Stimulated activated CD4-positive, alpha-beta T cell treated with anti-CD3 and anti-CD28 coated beads, Interleukin-2, amount 100 ng/mL, for 24 hours (primary cell): ENCODE measurements around the gene SNRPB.

Experiments
- DNase-seq, 2 donors: peaks; one replicate each; pipeline ENCODE4 v3.0.0-alpha.2; 2020

Gene SNRPB

DNA sequence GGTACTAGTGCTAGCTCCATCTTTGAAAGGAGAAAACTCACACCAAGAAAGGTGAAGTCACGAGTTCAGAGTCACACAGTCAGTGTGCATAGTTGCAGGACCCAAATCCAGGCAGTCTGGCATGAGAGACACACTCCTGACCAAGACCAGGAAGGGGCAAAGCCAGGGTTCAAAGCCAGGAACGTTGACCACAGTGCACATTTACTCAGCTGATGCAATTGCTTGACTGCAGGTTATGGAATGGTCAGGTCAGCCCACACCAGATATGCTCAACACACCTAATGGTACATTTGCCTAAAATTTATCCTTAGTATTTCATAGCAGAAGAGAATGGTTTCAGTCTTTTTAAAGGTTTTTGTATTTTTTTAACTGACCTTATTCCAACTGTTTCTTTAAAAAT is 52.2 kb downstream of the SNRPB start:
- DNase-seq = no peak

GRCh38 chr20:2417213-2417541 is 53.4 kb downstream of the SNRPB start:
- DNase-seq = no peak

DNA sequence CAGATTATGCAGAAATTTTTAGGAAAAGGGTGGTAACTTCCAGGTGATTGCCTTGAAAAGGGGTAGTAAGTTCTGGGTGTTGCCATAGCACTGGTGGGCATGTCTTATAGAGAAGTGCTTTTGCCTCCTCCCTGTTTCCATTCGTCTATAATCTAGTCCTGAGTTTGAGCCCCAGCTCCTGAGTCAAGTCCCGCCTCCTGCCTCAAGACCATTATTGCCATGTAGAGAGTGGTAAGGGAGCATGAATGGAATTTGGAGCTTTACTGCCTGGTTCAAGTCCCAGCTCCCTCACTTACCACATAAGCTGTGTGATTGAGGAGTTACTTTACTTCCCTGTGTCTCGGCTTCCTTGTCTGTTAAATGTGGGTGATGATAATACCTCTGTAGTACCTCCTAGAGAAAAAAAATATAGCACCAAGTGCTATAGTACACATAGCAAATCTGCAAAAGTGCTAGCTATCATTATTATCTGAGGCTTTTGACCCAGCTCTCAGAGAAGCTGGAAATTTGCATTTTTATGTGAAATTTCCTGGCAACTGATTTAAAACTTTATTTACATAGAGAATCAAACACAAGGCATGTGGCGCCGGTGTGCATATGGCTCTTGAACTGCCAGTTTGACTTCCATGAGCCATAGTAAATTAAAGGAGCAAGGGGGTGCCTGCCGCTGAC is 53.9 kb downstream of the SNRPB start:
- no peak for DNase-seq
